Left ventricle myocardium superior (tissue), 1 donor: ENCODE results near the gene USP20. TPM values are rescaled to one million over a fixed set of nuclear protein-coding genes. Genes with fewer than 3 reads are reported as not detected.

Experiments used
- ATAC-seq: fragments of 200-7000 bp; cut with Tn5 transposase; one replicate; pipeline ENCODE4 v1.9.1; 2020; ENCODE audit warnings: mild to moderate bottlenecking, moderate library complexity
- DNase-seq: peaks from one replicate; pipeline ENCODE4 v3.0.0-alpha.2; 2020
- intact Hi-C: fragments of 100-400 bp; cut with micrococcal nuclease; formaldehyde crosslinking; loops from one replicate; pipeline ENCODE4 v1.11.0; 2022
- total RNA-seq: library from RNA; stranded (reverse); fragmentation: NEBNext Ultra II Directional; extraction: Animal tissue kit (Norgen Biotek cat#: 25700); gene quantifications from one replicate; pipeline ENCODE4 v1.2.1, GENCODE V29; 2021
- donor health status: DM: no; HTN: yes; CAD: no; lungs with severe emphysema.

USP20 gene
- total RNA-seq, 1 donor from 2014 or later: 11.6 TPM

DNA sequence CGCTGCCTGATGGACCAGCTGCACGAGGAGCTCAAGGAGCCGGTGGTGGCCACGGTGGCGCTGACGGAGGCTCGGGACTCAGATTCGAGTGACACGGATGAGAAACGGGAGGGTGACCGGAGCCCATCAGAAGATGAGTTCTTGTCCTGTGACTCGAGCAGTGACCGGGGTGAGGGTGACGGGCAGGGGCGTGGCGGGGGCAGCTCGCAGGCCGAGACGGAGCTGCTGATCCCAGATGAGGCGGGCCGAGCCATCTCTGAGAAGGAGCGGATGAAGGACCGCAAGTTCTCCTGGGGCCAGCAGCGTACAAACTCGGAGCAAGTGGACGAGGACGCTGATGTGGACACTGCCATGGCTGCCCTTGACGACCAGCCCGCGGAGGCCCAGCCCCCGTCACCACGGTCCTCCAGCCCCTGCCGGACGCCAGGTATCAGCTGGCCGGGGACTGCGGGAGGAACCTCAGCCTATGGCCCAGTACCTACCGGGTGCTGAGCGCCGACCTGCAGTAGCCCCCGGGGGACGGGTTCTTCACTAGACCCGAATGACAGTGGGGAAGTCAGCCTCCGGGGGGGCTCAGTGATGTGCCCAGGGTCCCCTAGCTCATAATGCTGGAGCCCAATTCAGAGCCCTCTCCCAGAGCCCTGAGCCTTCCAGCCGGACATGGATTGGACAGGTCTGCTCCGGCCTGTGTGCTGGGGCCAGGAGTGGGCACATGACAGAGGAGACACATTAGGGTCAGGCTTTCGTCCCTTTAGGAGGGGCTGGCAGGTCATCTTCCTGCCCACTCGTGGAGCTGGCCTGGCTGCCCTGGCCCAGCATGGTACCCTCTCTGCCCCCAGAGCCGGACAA lies 33.0 kb downstream of the USP20 start:
- intact Hi-C loops: no loop called here
- ATAC-seq: no peak
- DNase-seq: no peak

GRCh38 chr9:129868872-129869486 lies 33.7 kb downstream of the USP20 start:
- intact Hi-C loops: no loop called here
- ATAC-seq: peak; percentile 30
- no peak for DNase-seq

DNA sequence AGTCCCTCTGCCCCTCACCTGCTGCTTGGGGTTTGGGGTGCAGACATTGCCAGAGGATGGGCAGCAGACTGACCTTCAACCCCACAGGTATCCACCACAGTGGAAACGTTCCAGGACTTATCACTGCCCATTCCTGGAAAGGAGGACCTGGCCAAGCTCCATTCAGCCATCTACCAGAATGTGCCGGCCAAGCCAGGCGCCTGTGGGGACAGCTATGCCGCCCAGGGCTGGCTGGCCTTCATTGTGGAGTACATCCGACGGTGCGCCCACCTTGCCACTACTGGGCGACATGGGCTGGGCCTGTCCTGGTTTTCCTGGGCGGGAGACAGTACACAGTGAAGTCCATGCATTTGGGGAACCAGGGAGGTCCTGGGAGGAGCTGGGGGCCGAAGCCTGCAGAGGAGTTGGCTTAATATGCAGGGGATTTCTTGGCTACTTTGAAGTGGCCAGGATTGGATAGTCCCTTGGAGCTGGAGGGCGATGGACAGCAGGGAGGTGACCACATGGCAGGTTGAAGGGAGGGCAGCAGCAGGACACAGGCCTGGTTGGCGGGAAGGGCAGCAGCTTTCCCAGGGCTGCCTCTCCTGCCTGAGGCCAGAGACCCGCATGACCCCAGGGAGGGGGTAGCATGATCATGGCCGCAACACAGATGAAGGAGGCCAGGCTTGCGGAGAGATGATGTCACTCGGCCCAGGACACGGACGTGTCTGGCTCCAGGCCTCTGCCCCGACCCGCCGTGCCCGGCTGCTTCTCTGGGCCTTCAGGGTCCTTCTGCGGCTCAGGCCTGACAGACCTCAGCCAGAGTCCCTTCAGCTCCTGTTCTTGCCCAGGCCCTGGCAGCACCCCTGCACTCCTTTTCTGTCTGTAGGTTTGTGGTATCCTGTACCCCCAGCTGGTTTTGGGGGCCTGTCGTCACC lies 34.6 kb downstream of the USP20 start:
- peak; percentile 58 for ATAC-seq
- intact Hi-C loops: no loop called here

GRCh38 chr9:129871046-129871445 lies 35.8 kb downstream of the USP20 start:
- DNase-seq (no peak), ATAC-seq (no peak)
- intact Hi-C loops: no loop called here

More for the DNA sequence above, 34.6 kb downstream of the USP20 start:
- no peak for DNase-seq

GRCh38 chr9:129873563-129874190 lies 38.4 kb downstream of the USP20 start:
- intact Hi-C loops: no loop called here
- DNase-seq: no peak
- no peak for ATAC-seq

DNA sequence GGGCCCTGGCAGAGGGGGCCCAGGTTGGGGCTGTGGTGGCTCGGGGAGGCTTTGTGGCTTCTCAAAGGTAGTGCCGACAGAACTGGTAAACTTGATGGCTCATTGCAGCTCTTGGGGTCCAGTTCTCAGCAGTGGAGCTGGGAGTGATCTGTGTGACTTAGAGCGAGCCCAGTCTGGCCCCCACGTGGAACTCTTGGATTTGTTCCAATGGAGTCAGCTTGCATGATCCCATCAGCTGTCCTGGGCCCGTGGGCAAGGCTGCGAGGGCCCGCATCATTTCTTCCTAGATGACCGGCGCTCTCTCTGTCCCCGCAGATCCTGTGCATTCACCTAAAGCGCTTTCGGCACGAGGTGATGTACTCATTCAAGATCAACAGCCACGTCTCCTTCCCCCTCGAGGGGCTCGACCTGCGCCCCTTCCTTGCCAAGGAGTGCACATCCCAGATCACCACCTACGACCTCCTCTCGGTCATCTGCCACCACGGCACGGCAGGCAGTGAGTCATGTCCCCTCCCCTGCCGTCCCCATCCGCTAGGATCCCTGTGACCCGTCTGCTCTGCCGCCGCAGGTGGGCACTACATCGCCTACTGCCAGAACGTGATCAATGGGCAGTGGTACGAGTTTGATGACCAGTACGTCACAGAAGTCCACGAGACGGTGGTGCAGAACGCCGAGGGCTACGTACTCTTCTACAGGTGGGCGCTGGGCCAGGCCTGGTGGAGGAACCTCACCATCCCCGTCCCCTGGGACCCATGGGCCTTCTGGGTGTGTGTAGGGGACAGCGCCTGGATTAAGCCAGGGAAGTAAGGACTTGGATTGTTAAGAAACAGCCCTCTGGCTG lies 39.2 kb downstream of the USP20 start:
- ATAC-seq (no peak), DNase-seq (no peak)
- intact Hi-C loops: no loop called here

DNA sequence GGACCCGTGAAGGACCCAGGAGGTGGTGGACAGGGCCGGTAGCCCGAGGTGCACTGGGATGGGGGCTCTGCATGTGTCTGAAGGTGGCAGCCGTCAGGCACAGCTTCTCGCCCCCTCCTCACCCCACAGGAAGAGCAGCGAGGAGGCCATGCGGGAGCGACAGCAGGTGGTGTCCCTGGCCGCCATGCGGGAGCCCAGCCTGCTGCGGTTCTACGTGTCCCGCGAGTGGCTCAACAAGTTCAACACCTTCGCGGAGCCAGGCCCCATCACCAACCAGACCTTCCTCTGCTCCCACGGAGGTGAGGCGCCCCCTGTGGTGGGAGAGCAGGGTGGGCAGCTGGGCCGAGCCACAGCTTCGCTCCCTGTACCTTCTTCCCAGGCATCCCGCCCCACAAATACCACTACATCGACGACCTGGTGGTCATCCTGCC lies 39.9 kb downstream of the USP20 start:
- DNase-seq (no peak), ATAC-seq (no peak)
- intact Hi-C loops: no loop called here

- intact Hi-C loops: no loop called here
- ATAC-seq: no peak
- DNase-seq: no peak
Measured at GRCh38 chr9:129875687-129876395, 40.6 kb downstream of the USP20 start.

- intact Hi-C loops: no loop called here
- ATAC-seq: no peak
- DNase-seq: no peak
Measured at GRCh38 chr9:129876815-129877214, 41.6 kb downstream of the USP20 start.

- DNase-seq: no peak
- no peak for ATAC-seq
- intact Hi-C loops: no loop called here
Measured at GRCh38 chr9:129878291-129878690, 43.0 kb downstream of the USP20 start.

DNA sequence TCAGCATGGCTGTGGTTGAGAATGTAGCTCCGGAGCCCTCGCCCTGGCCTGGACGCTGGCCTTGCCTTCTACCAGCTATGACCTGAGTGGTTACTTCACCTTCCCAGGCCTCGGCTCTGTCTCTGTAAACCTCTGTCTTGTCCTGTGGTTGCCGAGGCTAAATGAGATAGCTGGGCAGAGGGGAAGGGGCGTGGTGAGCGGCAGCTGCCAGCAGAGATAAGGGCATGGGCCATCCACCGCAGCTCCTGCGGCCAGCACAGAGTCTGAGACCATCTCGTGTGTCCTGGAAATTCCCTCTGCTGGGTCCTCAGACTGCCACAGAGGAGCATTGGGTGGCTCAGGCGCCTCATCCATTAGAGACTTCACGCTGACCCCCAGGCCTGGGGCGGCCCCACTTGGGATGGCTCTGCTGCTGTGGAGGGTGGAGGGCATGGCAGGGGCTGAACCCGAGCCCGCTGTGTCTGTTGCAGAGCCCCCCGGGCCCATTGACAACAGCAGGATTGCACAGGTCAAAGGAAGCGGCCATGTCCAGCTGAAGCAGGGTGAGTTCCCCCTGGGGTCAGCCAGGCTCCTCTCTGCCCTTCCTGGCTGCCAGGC lies 43.9 kb downstream of the USP20 start:
- no peak for DNase-seq
- ATAC-seq: no peak
- intact Hi-C loops: no loop called here

- ATAC-seq (no peak), DNase-seq (no peak)
- intact Hi-C loops: no loop called here
Measured at GRCh38 chr9:129879991-129880653, 44.9 kb downstream of the USP20 start.

GRCh38 chr9:129880654-129881546 lies 45.6 kb downstream of the USP20 start:
- ATAC-seq (no peak), DNase-seq (no peak)
- intact Hi-C loops: no loop called here

- no peak for ATAC-seq
- intact Hi-C loops: no loop called here
- DNase-seq: no peak
Measured at GRCh38 chr9:129881547-129882324, 46.5 kb downstream of the USP20 start.
